HG03159 (cell line): ENCODE results near the gene PRTG.
A peak's percentile ranks its signal among the peaks of the same experiment; 100 is the strongest.
"Not testable (repeated sequence)": the region's sequence is repeated elsewhere in the genome, so short reads cannot be mapped to it uniquely, and the experiment has no call there.

Source experiments
- ATAC-seq: cut with Tn5 transposase; IDR thresholded peaks from one replicate; pipeline ENCODE4 v1.9.1; 2021; ENCODE audit warnings: mild to moderate bottlenecking, moderate library complexity; ENCODE audit not compliant: unreplicated experiment

PRTG gene

GRCh38 chr15:55750706-55751105 lies 7.8 kb upstream of the PRTG start:
- no peak for ATAC-seq

GRCh38 chr15:55743729-55744655 lies 1.0 kb upstream of the PRTG start:
- no peak for ATAC-seq

GRCh38 chr15:55742498-55742926 lies 440 bp downstream of the PRTG start:
- ATAC-seq, result peak; percentile 46

- peak; percentile 16 for ATAC-seq
Observed at GRCh38 chr15:55741833-55742497, 987 bp downstream of the PRTG start.

GRCh38 chr15:55740981-55741832 lies 1.7 kb downstream of the PRTG start:
- no peak for ATAC-seq

- ATAC-seq, result no peak
Observed at GRCh38 chr15:55740359-55740878, 2.5 kb downstream of the PRTG start.

- no peak for ATAC-seq
Observed at GRCh38 chr15:55739641-55740040, 3.3 kb downstream of the PRTG start.

- ATAC-seq, result no peak
Observed at GRCh38 chr15:55738715-55739114, 4.2 kb downstream of the PRTG start.

GRCh38 chr15:55737373-55737772 lies 5.6 kb downstream of the PRTG start:
- no peak for ATAC-seq

GRCh38 chr15:55736756-55737155 lies 6.2 kb downstream of the PRTG start:
- ATAC-seq, result no peak

GRCh38 chr15:55734641-55735040 lies 8.3 kb downstream of the PRTG start:
- no peak for ATAC-seq

GRCh38 chr15:55733461-55733860 lies 9.5 kb downstream of the PRTG start:
- not testable (repeated sequence) for ATAC-seq

- no peak for ATAC-seq
Observed at GRCh38 chr15:55721554-55722185, 21.3 kb downstream of the PRTG start.

- ATAC-seq, result no peak
Observed at GRCh38 chr15:55715355-55716076, 27.4 kb downstream of the PRTG start.

GRCh38 chr15:55714064-55714463 lies 28.9 kb downstream of the PRTG start:
- no peak for ATAC-seq

- ATAC-seq, result no peak
Observed at GRCh38 chr15:55712363-55712762, 30.6 kb downstream of the PRTG start.

- no peak for ATAC-seq
Observed at GRCh38 chr15:55710286-55710685, 32.7 kb downstream of the PRTG start.

GRCh38 chr15:55709458-55709857 lies 33.5 kb downstream of the PRTG start:
- no peak for ATAC-seq

GRCh38 chr15:55708720-55709119 lies 34.2 kb downstream of the PRTG start:
- ATAC-seq, result no peak

- ATAC-seq, result no peak
Observed at GRCh38 chr15:55707951-55708350, 35.0 kb downstream of the PRTG start.
